Parathyroid adenoma (tissue), 2 donors: ENCODE data around the gene CCDC13.
A peak's percentile ranks its signal among the peaks of the same experiment; 100 is the strongest.

Source experiments
- H2AFZ ChIP-seq: fragments of 300-600 bp; sonication (generic); one replicate; pipeline ENCODE4 v1.7.0; 2017; ENCODE audit warnings: antibody characterized with exemption, mild to moderate bottlenecking
- H3K27ac ChIP-seq: fragments of 300-600 bp; sonication (generic); one replicate; pipeline ENCODE4 v1.7.0; 2017
- H3K27me3 ChIP-seq: fragments of 300-600 bp; sonication (generic); one replicate; pipeline ENCODE4 v1.7.0; 2017; ENCODE audit warnings: low read length; ENCODE audit not compliant: control insufficient read depth, insufficient read depth
- H3K36me3 ChIP-seq: fragments of 300-600 bp; sonication (generic); one replicate; pipeline ENCODE4 v1.7.0; 2017; ENCODE audit warnings: low read length; ENCODE audit not compliant: control insufficient read depth, insufficient read depth
- H3K4me1 ChIP-seq: fragments of 300-600 bp; sonication (generic); one replicate; pipeline ENCODE4 v1.7.0; 2017; ENCODE audit warnings: control low read depth
- H3K4me2 ChIP-seq: fragments of 300-600 bp; sonication (generic); one replicate; pipeline ENCODE4 v1.7.0; 2017; ENCODE audit warnings: low read length
- H3K4me3 ChIP-seq: fragments of 300-600 bp; sonication (generic); one replicate; pipeline ENCODE4 v1.7.0; 2017; ENCODE audit warnings: low read depth, low read length
- H3K79me2 ChIP-seq: fragments of 300-600 bp; sonication (generic); one replicate; pipeline ENCODE4 v1.7.0; 2017; ENCODE audit warnings: control low read depth
- H3K9ac ChIP-seq: fragments of 300-600 bp; sonication (generic); one replicate; pipeline ENCODE4 v1.7.0; 2017; ENCODE audit warnings: mild to moderate bottlenecking
- H3K9me3 ChIP-seq: fragments of 300-600 bp; sonication (generic); one replicate; pipeline ENCODE4 v1.7.0; 2017; ENCODE audit warnings: low read length; ENCODE audit not compliant: control insufficient read depth
- CTCF ChIP-seq: fragments of 300-600 bp; sonication (generic); IDR thresholded peaks from one replicate; pipeline ENCODE4 v1.7.0; 2017; ENCODE audit warnings: antibody characterized with exemption, mild to moderate bottlenecking
- donor health status: primary hyperparathyroidism.

CCDC13 gene

GRCh38 chr3:42733501-42734262, 39.4 kb downstream of the CCDC13 start:
- H3K27ac ChIP-seq, result no peak overlapping the region
- H3K79me2 ChIP-seq, result no peaks in the 10 kb centered on the region
- H3K36me3 ChIP-seq, result no peaks in the 10 kb centered on the region
- H3K4me3 ChIP-seq, result no peak overlapping the region
- H2AFZ ChIP-seq, result peak overlapping the region; percentile 50
- H3K4me2 ChIP-seq, result no peak overlapping the region
- H3K4me1 ChIP-seq, result peaks cover 38% of the 10 kb centered on the region
- TF ChIP-seq CTCF, result no peak
- H3K9me3 ChIP-seq, result no peaks in the 10 kb centered on the region
- H3K9ac ChIP-seq, result no peak overlapping the region
- H3K27me3 ChIP-seq, result no peaks in the 10 kb centered on the region

- H3K4me1 ChIP-seq, result peaks cover 38% of the 10 kb centered on the region
- no peak overlapping the region for H3K4me3 ChIP-seq
- TF ChIP-seq CTCF, result no peak
- H2AFZ ChIP-seq, result peak overlapping the region; percentile 32
- H3K9me3 ChIP-seq, result no peaks in the 10 kb centered on the region
- no peak overlapping the region for H3K9ac ChIP-seq
- no peaks in the 10 kb centered on the region for H3K27me3 ChIP-seq
- no peak overlapping the region for H3K27ac ChIP-seq
- H3K36me3 ChIP-seq, result no peaks in the 10 kb centered on the region
- no peak overlapping the region for H3K4me2 ChIP-seq
- H3K79me2 ChIP-seq, result no peaks in the 10 kb centered on the region
These were observed 40.1 kb downstream of the CCDC13 start for GRCh38 chr3:42732829-42733459.

DNA sequence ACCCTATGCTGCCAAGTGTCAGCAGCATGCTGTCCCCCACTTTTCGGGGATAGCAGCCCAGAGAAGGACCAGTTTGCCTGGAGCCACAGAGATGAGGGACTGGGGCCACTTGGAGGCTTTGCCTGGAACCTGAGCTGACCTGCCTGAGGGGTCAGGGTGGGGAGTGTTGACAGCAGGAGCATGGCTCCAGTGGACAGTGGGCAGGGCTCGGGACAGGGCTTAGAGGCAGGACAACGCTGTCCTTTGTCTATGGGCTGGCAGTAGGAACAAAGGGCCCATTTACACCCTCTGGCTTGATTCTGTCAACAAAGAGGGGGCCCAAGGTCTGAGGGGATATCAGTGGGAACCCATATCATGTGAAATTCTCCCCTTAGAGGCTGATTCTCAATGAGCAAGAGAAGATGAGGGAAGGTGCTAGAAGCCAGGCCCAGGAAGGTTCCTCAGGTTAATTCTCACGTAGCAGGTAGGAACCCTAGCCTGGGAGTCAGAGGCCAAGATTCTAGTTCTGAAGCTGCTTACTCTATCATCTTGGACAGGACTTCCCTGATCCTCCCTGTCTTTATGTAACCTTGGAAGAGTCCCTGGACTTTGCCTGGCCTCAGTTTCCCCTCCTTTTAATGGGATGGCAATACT, 40.7 kb downstream of the CCDC13 start:
- no peak overlapping the region for H2AFZ ChIP-seq
- no peak overlapping the region for H3K9ac ChIP-seq
- no peak for TF ChIP-seq CTCF
- no peaks in the 10 kb centered on the region for H3K79me2 ChIP-seq
- peaks cover 38% of the 10 kb centered on the region for H3K4me1 ChIP-seq
- H3K27ac ChIP-seq, result no peak overlapping the region
- no peak overlapping the region for H3K4me2 ChIP-seq
- no peak overlapping the region for H3K4me3 ChIP-seq
- no peaks in the 10 kb centered on the region for H3K9me3 ChIP-seq
- H3K36me3 ChIP-seq, result no peaks in the 10 kb centered on the region
- H3K27me3 ChIP-seq, result no peaks in the 10 kb centered on the region

GRCh38 chr3:42731476-42732195, 41.4 kb downstream of the CCDC13 start:
- H3K4me3 ChIP-seq, result no peak overlapping the region
- peaks cover 38% of the 10 kb centered on the region for H3K4me1 ChIP-seq
- H3K27me3 ChIP-seq, result no peaks in the 10 kb centered on the region
- no peak overlapping the region for H2AFZ ChIP-seq
- H3K4me2 ChIP-seq, result no peak overlapping the region
- TF ChIP-seq CTCF, result no peak
- no peaks in the 10 kb centered on the region for H3K36me3 ChIP-seq
- no peaks in the 10 kb centered on the region for H3K79me2 ChIP-seq
- H3K9ac ChIP-seq, result no peak overlapping the region
- no peak overlapping the region for H3K27ac ChIP-seq
- H3K9me3 ChIP-seq, result no peaks in the 10 kb centered on the region
